GM12878 (cell line): ENCODE results near the gene GRK6. TPM values are rescaled to one million over a fixed set of nuclear protein-coding genes. Genes with fewer than 3 reads are reported as not detected.

ENCODE experiments used
- ATAC-seq: fragments of 200-7000 bp; cut with Tn5 transposase; 3 replicates; pipeline ENCODE4 v1.9.1; 2020; ENCODE audit warnings: mild to moderate bottlenecking, moderate library complexity
- BruUV-seq: library from RNA; stranded (reverse); fragments of 400-500 nt; replicated peaks from 2 replicates; lab custom pipeline; 2021; lab: Mats Ljungman, UMichigan
- CTCF ChIA-PET: fragments of 300-600 bp; sonication (Branson Sonifier 250); formaldehyde crosslinking; extraction: SDS; loops from one replicate; lab custom pipeline; 2021; ENCODE audit warnings: inconsistent platforms; lab: Yijun Ruan, JAX
- POLR2A ChIA-PET: fragments of 350-600 bp; formaldehyde crosslinking; extraction: SDS; loops from one replicate; lab custom pipeline; 2021; ENCODE audit warnings: inconsistent platforms; lab: Charles Lee
- RAD21 ChIA-PET: fragments of 300-600 bp; sonication (Branson Sonifier 250); formaldehyde crosslinking; loops from one replicate; lab custom pipeline; 2023; ENCODE audit warnings: antibody characterized with exemption; ENCODE audit not compliant: unreplicated experiment; lab: Charles Lee
- SMC1A ChIA-PET: fragments of 300-600 bp; sonication (Branson Sonifier 250); formaldehyde crosslinking; loops from one replicate; lab custom pipeline; 2023; ENCODE audit not compliant: unreplicated experiment, uncharacterized antibody; lab: Charles Lee
- DNase-seq: peaks from one replicate; pipeline ENCODE4 v3.0.0-alpha.2; 2011; ENCODE audit warnings: low read depth, low spot score
- FAIRE-seq: peaks from 3 replicates; lab custom pipeline; 2011; peaks lifted over from hg19 to GRCh38; lab: Jason Lieb, UNC
- H2AFZ ChIP-seq: 2 replicates; pipeline ENCODE4 v1.6.0; 2011; ENCODE audit warnings: low read depth, low read length, control low read depth; ENCODE audit not compliant: control insufficient read depth
- H3K27ac ChIP-seq: 2 replicates; pipeline ENCODE4 v1.5.1; 2011; ENCODE audit warnings: control low read depth; ENCODE audit not compliant: control insufficient read depth, insufficient read depth
- H3K27me3 ChIP-seq, 2 experiments: replicated peaks in 1 of 2; 2 replicates each; pipeline versions ENCODE4 v1.6.0 to v1.6.1; 2011; ENCODE audit warnings: low read length in 1 of 2; ENCODE audit not compliant: control insufficient read depth in 2 of 2, insufficient read depth in 2 of 2
- H3K36me3 ChIP-seq, 2 experiments: 2 replicates each; pipeline ENCODE4 v1.5.1; 2011; ENCODE audit warnings: low read length in 1 of 2; ENCODE audit not compliant: control insufficient read depth in 2 of 2, insufficient read depth in 2 of 2
- H3K4me1 ChIP-seq: 2 replicates; pipeline ENCODE4 v1.6.1; 2011; ENCODE audit warnings: mild to moderate bottlenecking, low read length, moderate library complexity, mixed read lengths; ENCODE audit not compliant: control insufficient read depth, insufficient read depth
- H3K4me2 ChIP-seq: 2 replicates; pipeline ENCODE4 v1.6.0; 2011; ENCODE audit warnings: control low read depth; ENCODE audit not compliant: control insufficient read depth, insufficient read depth
- H3K4me3 ChIP-seq: fragments of 200-600 bp; sonication (generic); 2 replicates; pipeline ENCODE4 v1.5.1; 2016
- H3K79me2 ChIP-seq: 2 replicates; pipeline ENCODE4 v1.6.0; 2011; ENCODE audit warnings: low read length; ENCODE audit not compliant: control insufficient read depth, insufficient read depth
- H3K9ac ChIP-seq: 2 replicates; pipeline ENCODE4 v1.8.0; 2011; ENCODE audit warnings: low read length, control low read depth, mixed read lengths; ENCODE audit not compliant: control insufficient read depth, insufficient read depth
- H3K9me3 ChIP-seq: replicated peaks from 3 replicates; pipeline ENCODE4 v1.5.1; 2011; ENCODE audit warnings: mild to moderate bottlenecking, low read length; ENCODE audit not compliant: control insufficient read depth, insufficient read depth
- H4K20me1 ChIP-seq: 2 replicates; pipeline ENCODE4 v1.6.0; 2011; ENCODE audit not compliant: control insufficient read depth, insufficient read depth
- BCL3 ChIP-seq: IDR thresholded peaks from 2 replicates; pipeline ENCODE4 v1.6.1; 2011; ENCODE audit warnings: borderline replicate concordance, low read depth, mild to moderate bottlenecking, moderate library complexity, low read length; ENCODE audit not compliant: insufficient read depth, poor library complexity, severe bottlenecking
- BHLHE40 ChIP-seq, 2 experiments: fragments of 450-650 bp in 1 of 2; IDR thresholded peaks; 2 replicates each; pipeline ENCODE4 v1.6.1; 2011 to 2017; ENCODE audit warnings: low read depth in 2 of 2, borderline replicate concordance in 1 of 2, improper control_type of control experiment in 1 of 2, low read length in 1 of 2, mild to moderate bottlenecking in 1 of 2
- CREM ChIP-seq: IDR thresholded peaks from 2 replicates; pipeline ENCODE4 v1.6.1; 2014; ENCODE audit warnings: antibody characterized with exemption, low read depth
- GATAD2B ChIP-seq: fragments of 450-650 bp; conservative IDR thresholded peaks from 2 replicates; pipeline ENCODE4 v1.6.1; 2017; ENCODE audit warnings: low read depth, mild to moderate bottlenecking, moderate library complexity
- NBN ChIP-seq: fragments of 450-650 bp; IDR thresholded peaks from 2 replicates; pipeline ENCODE4 v1.6.1; 2016
- NFIC ChIP-seq: IDR thresholded peaks from 2 replicates; pipeline ENCODE4 v1.6.1; 2012; ENCODE audit warnings: low read depth, mild to moderate bottlenecking, inconsistent platforms, low read length, moderate library complexity
- RFX5 ChIP-seq: IDR thresholded peaks from 2 replicates; pipeline ENCODE4 v1.6.1; 2011; ENCODE audit warnings: low read depth, low read length, improper control_type of control experiment
- STAT1 ChIP-seq: fragments of 450-650 bp; conservative IDR thresholded peaks from 2 replicates; pipeline ENCODE4 v1.6.1; 2014; ENCODE audit warnings: antibody characterized with exemption, mild to moderate bottlenecking
- ZNF622 ChIP-seq: fragments of 450-650 bp; IDR thresholded peaks from 2 replicates; pipeline ENCODE4 v1.6.1; 2017; ENCODE audit warnings: mild to moderate bottlenecking, inconsistent platforms
- WGBS: methylation state at CpG from one replicate; pipeline ENCODE4 v1.1.6; 2016; ENCODE audit warnings: low lambda C conversion rate; ENCODE audit not compliant: insufficient replicate concordance, insufficient coverage; ENCODE audit errors: missing lambda C conversion rate; 5-methylcytosine and 5-hydroxymethylcytosine counted together
- in situ Hi-C: fragments of 300-500 bp; cut with MboI; formaldehyde crosslinking; loops from 9 replicates; pipeline ENCODE4 v1.14.3; 2018; ENCODE audit warnings: mixed read lengths
- intact Hi-C: fragments of 100-400 bp; cut with micrococcal nuclease; formaldehyde crosslinking; loops from one replicate; pipeline ENCODE4 v1.14.2; 2022; ENCODE audit not compliant: unreplicated experiment
- polyA plus RNA-seq, 11 experiments: library from polyadenylated mRNA; depleted of rRNA in 4 of 11; unstranded in 6 of 11; stranded (reverse) in 5 of 11; fragments of >200 nt; fragmentation: Nextera tagmentation in 4 of 11; fragmentation: Illumina TruSeq in 1 of 11; extraction: Ambion mirVana in 4 of 11; extraction: Trizol in 1 of 11; gene quantifications; 1 replicate in 1 of 11; 2 replicates in 10 of 11; pipeline versions ENCODE4 v1.2.1 to v1.2.3, GENCODE V29; 2011 to 2016; ENCODE audit warnings: inconsistent platforms in 2 of 11, missing spikeins in 2 of 11, low read depth in 1 of 11
- total RNA-seq, 4 experiments: library from RNA; depleted of rRNA in 3 of 4; stranded (reverse); fragments of >200 nt in 3 of 4; fragmentation: Illumina TruSeq in 1 of 4; extraction: Trizol in 1 of 4; gene quantifications; 2 replicates each; pipeline versions ENCODE4 v1.2.1 to v1.2.3, GENCODE V29; 2013 to 2021
- TF ChIP-seq, protein P1 (sequence below): fragments of 450-650 bp; IDR thresholded peaks from 2 replicates; pipeline ENCODE4 v1.6.1; 2017; ENCODE audit warnings: low read depth, mild to moderate bottlenecking, moderate library complexity

GRK6 gene
- total and polyA plus RNA-seq, 10 of the 15 experiments (the other 5 are each of a cell fraction or from before 2014, with no cell fraction given): 0.79 to 124 (median 41.6) TPM

GRCh38 chr5:177486256-177486655 lies 59.8 kb downstream of the GRK6 start (continued):
- TF ChIP-seq BCL3 (no peak), CREM (no peak)

- intact Hi-C loops (no loop called here), in situ Hi-C loops (no loop called here)
- peaks cover 0 to 6% of the 10 kb centered on the region in 2 experiments; a peak in 2 of 4 replicates for H3K36me3 ChIP-seq
- ChIA-PET RAD21 (no interaction called here), SMC1A (no interaction called here), POLR2A (no interaction called here), CTCF (no interaction called here)
- TF ChIP-seq NFIC: no peak
- TF ChIP-seq NBN: no peak
- no peak for TF ChIP-seq ZNF622
- TF ChIP-seq GATAD2B: no peak
- TF ChIP-seq, protein P1, sequence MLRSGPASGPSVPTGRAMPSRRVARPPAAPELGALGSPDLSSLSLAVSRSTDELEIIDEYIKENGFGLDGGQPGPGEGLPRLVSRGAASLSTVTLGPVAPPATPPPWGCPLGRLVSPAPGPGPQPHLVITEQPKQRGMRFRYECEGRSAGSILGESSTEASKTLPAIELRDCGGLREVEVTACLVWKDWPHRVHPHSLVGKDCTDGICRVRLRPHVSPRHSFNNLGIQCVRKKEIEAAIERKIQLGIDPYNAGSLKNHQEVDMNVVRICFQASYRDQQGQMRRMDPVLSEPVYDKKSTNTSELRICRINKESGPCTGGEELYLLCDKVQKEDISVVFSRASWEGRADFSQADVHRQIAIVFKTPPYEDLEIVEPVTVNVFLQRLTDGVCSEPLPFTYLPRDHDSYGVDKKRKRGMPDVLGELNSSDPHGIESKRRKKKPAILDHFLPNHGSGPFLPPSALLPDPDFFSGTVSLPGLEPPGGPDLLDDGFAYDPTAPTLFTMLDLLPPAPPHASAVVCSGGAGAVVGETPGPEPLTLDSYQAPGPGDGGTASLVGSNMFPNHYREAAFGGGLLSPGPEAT: no peak
- TF ChIP-seq RFX5: no peak
- no peak for TF ChIP-seq BHLHE40 (IDR thresholded peaks at IDR 0.05; ENCODE audit: borderline replicate concordance in 1 of 2, low read depth in 2 of 2, low read length in 1 of 2)
- no peak for TF ChIP-seq STAT1
- H3K27ac ChIP-seq: no peak overlapping the region
- 84% methylated on average over 8 of the region's 8 CpGs for WGBS
- BruUV-seq: no TSS peak
- no peak overlapping the region for H2AFZ ChIP-seq
- no peaks in the 10 kb centered on the region for H3K27me3 ChIP-seq
- H3K79me2 ChIP-seq: no peaks in the 10 kb centered on the region
- FAIRE-seq: no peak
- H3K4me2 ChIP-seq: no peak overlapping the region
- no peak for DNase-seq
- H3K9ac ChIP-seq: no peak overlapping the region
- no peaks in the 10 kb centered on the region for H3K9me3 ChIP-seq
- H3K4me3 ChIP-seq: no peak overlapping the region
- no peaks in the 10 kb centered on the region for H3K4me1 ChIP-seq
- H4K20me1 ChIP-seq: no peaks in the 10 kb centered on the region
- ATAC-seq: no peak
Measured at GRCh38 chr5:177487144-177487543, 60.7 kb downstream of the GRK6 start.
